Umbilical cord (tissue), 2 donors: ENCODE data around the gene KIAA2012. TPM values are rescaled to one million over a fixed set of nuclear protein-coding genes. Genes with fewer than 3 reads are reported as not detected.
A peak's percentile ranks its signal among the peaks of the same experiment; 100 is the strongest.
"Not testable (repeated sequence)": the region's sequence is repeated elsewhere in the genome, so short reads cannot be mapped to it uniquely, and the experiment has no call there.

Experiments
- DNase-seq: peaks from one replicate; pipeline ENCODE4 v3.0.0-alpha.2; 2015; ENCODE audit warnings: low spot score
- total RNA-seq: library from RNA; depleted of rRNA; stranded (reverse); fragments of >200 nt; gene quantifications from one replicate; pipeline ENCODE4 v1.2.3, GENCODE V29; 2014; ENCODE audit warnings: low replicate concordance; ENCODE audit not compliant: insufficient read depth

The KIAA2012 gene
- total RNA-seq, 1 donor from 2014 or later = 1.7 TPM

- no peak for DNase-seq
Observed at GRCh38 chr2:202114795-202115194, 41.7 kb downstream of the KIAA2012 start.

DNA sequence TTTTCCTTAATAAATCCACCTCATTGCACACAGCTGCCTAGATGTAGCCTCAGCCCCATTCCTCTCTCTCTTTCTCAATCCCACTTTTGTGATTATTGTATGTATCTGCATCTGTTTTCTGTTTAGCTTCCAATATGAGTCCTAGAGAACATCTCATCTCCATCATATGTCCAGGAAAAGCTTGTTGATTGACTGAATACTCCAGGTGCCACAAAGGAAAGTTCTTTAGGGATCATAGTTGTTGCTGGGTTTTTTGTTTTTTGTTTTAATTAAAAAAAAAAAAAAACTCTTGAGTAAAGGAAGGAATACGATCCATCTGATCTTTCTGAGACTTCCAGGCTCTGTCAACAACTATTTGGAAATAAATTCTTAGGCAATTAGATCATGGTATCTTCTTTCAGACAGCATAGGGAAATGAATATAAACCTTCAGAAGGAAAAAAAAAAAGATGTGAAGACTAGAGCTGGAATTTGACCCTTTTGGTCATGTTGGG, 42.5 kb downstream of the KIAA2012 start:
- peak; percentile 44 for DNase-seq

GRCh38 chr2:202116691-202117090, 43.6 kb downstream of the KIAA2012 start:
- DNase-seq = no peak

DNA sequence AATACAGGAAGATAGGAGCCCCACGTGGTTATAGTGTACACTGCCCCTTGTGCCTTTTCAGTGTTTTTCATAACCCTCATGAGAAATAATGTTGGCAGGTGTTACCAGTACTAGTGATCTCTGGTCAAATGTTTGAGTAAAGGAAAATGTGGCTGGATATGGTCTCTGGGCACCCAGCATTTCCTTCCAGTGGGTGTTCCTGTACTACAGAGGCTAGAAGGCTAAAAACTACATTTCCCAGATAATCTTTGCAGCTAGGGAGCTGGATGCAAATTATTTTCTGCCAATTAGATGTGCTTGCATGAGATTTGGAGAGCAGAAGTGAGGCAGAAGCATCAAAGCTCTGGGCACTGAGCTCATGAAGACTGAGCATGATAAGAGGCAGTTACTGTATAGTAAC, 45.1 kb downstream of the KIAA2012 start:
- no peak for DNase-seq

DNA sequence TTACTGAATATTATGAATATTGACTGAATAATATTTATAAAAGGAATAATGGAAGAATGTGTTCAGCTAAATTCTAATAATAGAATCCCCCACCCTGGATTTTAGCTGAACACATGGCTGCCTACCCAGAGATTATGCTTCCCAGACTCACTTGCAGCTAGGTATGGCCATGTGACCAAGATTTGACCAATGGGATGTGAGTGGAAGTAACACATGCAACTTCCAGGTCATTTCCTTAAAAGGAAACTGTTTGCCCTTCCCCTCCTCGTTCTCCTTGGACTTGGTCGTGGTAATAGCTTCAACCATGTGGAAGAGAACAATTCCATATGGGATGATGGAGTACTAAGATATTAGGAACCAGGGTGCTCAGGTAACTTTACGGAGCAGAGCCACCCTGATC, 47.8 kb downstream of the KIAA2012 start:
- DNase-seq = no peak

- no peak for DNase-seq
Observed at GRCh38 chr2:202121532-202122162, 48.6 kb downstream of the KIAA2012 start.

DNA sequence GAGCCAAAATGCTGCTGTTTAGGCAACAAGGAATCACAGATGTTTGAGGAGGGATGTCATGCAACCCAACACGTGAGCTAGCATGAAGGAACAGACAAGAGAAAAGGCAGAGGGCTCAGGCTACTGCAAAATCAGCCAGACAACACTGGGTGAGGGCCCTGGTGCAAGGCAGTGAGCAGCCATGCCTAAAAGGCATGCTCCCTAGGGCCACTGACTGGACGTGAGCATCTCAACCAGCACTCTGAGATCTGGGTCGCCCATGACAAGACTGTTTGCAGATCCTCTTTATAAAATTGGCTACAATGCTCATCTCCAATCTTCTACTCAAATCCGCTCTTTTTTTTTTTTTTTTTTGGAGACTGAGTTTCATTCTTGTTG, 49.1 kb downstream of the KIAA2012 start:
- no peak for DNase-seq

GRCh38 chr2:202122980-202123720, 50.1 kb downstream of the KIAA2012 start:
- no peak for DNase-seq

- no peak for DNase-seq
Observed at GRCh38 chr2:202124286-202124685, 51.2 kb downstream of the KIAA2012 start.

DNA sequence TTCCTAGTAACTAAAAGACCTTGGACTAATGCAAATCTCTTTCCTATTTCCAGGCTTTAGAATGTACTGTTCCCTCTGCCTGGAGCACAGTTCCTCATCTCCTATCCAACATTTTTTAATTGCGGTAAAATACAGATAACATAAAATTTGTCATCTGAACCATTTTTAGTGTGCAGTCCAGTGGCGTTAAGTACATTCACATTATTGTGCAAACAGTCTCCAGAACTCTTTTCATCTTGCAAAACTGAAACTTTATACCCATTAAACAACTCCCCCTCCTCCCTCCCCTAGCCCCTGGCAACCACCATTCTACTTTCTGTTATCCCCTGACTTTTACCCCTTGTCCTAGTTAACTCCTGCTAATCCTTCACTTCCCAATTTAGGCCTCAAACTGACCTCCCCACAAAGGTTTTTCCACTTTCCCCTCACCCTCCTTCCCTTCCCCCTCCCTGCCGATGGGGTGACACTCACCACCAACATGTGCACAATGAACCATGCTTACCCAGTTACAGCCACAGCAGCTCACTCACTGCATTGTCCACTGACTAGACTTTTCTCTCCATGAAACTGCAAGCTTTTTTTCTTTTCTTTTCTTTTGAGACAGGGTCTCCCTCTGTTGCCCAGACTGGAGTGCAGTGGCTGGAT, 54.8 kb downstream of the KIAA2012 start:
- no peak for DNase-seq

DNA sequence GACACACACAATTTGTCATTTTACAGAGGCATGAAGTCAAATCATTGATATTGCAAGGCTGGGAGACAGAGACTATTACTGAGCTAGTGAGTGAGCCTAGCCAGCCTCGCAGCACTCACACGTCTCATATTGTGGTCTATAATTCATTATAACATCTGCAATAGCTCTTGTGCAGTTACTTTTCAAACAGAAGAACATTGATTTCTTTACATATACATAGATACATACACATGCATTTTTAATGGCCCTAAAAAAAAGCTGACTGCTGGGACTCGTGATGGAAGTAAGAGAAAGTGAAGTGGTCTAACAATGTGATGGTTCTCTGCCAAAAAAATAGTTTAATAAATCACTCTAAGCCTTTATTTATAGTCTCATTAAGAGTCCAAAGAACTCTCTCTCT, 56.8 kb downstream of the KIAA2012 start:
- no peak for DNase-seq

GRCh38 chr2:202133200-202133908, 60.3 kb downstream of the KIAA2012 start:
- DNase-seq = peak; percentile 89

GRCh38 chr2:202133909-202134265, 60.8 kb downstream of the KIAA2012 start:
- DNase-seq = peak; percentile 60

DNA sequence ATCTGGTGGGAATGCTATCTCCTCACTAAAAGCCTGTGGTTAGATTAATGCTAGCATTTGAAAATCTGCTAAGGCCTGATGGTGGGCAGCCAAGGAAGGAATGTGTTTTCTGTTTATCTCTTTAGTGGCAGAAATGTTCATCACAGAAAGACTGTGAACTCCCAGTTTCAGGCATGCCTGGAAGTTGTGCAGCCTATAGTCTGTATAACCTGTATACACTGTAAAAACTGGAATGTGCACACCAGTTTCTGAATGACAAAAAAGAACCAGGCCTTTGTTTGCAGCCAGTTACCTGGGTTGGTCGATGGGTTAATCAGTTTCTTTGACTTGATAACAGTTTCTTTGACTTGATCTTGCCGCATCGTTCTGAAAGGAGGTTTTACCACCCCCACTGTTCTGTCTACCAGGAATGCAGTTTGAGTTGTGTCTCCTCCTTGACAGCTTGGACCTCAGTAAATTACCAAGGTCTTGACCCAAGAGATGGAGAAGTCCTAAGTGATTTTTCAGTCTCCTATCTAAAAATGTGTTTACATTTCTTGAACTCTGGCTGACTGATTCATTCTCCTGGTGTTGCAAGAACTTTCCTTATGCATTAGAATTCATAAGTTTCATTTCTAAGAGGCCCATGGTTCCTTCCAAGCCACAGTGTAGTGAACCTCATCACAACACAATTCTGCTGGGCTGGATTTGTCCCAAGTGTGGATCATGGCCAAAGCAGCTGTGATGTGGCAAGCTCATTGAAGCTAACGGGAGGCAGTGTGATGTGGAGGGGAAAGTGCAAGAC, 62.2 kb downstream of the KIAA2012 start:
- DNase-seq = peak; percentile 95

- not testable (repeated sequence) for DNase-seq
Observed at GRCh38 chr2:202136039-202136438, 63.0 kb downstream of the KIAA2012 start.

GRCh38 chr2:202136526-202136925, 63.5 kb downstream of the KIAA2012 start:
- DNase-seq = no peak

DNA sequence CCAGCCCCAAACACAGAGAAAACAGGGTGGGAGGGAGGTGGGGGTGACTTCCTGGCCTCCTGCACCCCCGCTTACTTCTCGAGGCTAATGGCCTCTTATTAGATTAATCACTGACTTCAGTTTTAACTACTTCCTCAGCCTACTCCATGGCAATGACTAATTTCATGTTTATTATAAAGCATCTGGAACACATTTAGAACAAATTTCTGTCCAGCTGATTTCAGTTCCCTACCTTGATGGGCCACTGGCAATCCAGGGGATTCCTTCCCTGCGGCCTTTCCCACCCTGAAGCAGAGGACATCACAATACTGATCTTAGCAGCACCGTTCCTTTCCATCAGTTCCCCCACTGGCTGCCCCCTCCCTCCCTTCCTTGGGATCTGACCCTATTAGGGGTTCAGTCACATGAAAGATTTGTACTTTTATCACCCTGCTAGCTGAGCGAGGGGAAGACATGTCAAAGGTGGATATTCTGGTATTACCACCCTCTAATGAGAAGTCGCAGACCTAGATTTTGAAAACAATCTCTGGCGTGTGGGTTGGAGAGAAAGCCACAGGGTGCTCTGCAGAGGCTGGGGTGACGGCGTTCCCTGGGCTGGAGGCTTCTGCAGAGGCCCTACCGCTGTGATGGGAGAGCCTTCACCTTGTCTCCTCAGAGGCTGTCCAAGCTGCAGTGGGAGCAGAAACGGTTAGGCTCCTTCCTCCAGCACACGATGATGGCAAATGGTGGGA, 67.6 kb downstream of the KIAA2012 start:
- DNase-seq = peak; percentile 64

DNA sequence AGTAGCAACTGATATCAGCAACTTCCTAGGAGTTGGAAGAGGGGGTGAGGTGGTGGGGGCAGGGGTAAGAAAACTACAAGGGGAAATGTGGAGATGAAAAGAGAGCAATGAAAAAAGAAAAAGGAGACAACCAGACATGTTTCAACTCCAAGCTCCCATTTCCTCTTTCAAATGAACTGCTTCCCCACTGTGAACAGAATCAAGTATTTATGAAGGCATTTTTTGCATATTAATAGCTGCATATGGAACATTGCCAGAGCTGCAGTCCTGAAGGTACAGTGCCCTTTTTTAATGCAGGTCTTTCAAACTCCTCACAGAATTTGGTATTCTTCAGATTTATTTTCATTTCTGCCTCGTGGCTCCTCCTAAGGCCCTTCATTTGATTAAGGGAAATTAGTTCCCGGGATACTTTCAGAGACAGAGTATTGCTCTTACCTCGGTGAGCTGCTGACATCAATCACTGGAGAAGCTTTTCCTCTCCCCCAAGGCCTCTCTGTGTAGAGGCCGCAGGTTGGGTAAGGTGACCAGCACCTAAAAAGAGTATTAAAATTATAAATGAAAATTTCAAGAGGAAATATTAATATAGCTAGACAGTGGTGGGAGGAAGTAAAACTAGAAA, 68.4 kb downstream of the KIAA2012 start:
- no peak for DNase-seq

GRCh38 chr2:202142540-202142939, 69.5 kb downstream of the KIAA2012 start:
- DNase-seq = no peak

DNA sequence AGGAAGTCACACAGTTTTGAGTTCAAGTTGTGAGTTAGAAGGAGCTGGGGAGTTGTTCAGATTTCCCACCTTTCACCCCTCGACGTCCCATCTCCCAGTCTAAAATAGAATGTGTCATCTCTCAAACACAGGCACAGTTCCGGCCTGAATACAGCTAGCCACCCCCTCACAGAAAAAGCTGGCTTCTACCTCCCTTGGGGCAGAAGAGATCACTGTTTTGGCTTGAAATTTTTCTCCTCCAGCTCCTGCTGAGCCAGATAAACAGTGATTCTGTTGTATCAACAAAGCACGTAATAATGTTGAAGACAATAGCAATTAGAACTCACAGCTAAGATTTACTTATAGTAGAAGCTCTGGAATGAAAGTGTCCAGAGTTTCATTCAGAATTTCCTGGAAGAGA, 74.7 kb downstream of the KIAA2012 start:
- DNase-seq = no peak
